ENCODE data around the gene FKBP11.

DNA sequence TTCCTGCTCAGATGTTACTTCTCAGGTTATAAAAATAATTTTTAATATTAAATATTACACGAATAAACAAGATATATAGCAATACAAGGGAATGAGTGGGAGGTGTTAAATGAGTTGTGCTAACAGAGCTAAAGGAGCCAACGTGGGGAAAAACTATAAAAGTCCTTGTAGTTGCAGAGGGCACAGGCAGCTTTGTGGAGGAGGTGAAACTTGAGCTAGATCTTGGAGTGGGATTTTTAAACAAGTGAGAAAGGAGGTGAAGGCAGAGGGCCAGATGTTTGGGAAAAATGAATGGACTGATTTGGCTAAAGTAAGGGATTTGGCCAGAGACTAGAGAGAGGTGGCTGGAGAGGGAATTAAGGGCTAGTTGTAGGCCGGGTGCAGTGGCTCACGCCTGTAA lies 5.2 kb upstream of the FKBP11 start:
- TF ChIP-seq, protein P1, sequence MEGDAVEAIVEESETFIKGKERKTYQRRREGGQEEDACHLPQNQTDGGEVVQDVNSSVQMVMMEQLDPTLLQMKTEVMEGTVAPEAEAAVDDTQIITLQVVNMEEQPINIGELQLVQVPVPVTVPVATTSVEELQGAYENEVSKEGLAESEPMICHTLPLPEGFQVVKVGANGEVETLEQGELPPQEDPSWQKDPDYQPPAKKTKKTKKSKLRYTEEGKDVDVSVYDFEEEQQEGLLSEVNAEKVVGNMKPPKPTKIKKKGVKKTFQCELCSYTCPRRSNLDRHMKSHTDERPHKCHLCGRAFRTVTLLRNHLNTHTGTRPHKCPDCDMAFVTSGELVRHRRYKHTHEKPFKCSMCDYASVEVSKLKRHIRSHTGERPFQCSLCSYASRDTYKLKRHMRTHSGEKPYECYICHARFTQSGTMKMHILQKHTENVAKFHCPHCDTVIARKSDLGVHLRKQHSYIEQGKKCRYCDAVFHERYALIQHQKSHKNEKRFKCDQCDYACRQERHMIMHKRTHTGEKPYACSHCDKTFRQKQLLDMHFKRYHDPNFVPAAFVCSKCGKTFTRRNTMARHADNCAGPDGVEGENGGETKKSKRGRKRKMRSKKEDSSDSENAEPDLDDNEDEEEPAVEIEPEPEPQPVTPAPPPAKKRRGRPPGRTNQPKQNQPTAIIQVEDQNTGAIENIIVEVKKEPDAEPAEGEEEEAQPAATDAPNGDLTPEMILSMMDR (conservative IDR thresholded peaks at IDR 0.05): no peak
- TF ChIP-seq EZH2 (IDR thresholded peaks at IDR 0.05; ENCODE audit: low read depth): no peak

All from PC-9 (cell line).